ENCODE results near the gene PRPH. TPM values are rescaled to one million over a fixed set of nuclear protein-coding genes. Genes with fewer than 3 reads are reported as not detected.
"Not testable (repeated sequence)": the region's sequence is repeated elsewhere in the genome, so short reads cannot be mapped to it uniquely, and the experiment has no call there.

Gene PRPH
- 0.12 TPM in 1 of 2 replicates, not detected in the other for total RNA-seq (2014; rRNA removed; shearing (Covaris generic))

DNA sequence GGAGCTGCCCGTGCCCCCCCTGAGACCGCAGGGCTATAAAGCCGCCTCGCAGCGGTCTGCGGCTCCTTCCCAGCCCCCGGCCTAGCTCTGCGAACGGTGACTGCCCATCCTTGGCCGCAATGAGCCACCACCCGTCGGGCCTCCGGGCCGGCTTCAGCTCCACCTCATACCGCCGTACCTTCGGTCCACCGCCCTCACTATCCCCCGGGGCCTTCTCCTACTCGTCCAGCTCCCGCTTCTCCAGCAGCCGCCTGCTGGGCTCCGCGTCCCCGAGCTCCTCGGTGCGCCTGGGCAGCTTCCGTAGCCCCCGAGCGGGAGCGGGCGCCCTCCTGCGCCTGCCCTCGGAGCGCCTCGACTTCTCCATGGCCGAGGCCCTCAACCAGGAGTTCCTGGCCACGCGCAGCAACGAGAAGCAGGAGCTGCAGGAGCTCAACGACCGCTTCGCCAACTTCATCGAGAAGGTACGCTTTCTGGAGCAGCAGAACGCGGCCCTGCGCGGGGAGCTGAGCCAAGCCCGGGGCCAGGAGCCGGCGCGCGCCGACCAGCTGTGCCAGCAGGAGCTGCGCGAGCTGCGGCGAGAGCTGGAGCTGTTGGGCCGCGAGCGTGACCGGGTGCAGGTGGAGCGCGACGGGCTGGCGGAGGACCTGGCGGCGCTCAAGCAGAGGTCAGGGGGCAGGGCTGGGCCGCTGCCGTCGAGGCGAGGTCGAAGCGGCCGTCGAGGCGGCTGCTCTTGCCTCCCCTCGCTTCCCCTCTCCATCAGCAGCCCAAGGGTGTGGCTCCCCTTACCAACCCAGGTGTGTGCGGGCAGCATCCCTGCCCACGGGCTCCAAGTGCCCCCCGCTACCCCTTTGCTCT lies at the start of gene PRPH:
Gene PRPH (plus strand): TSS at position 66 of the 855 bp plus-strand sequence. CDS start 54 bp downstream, at position 120.
- DNase-seq (ENCODE audit: low read depth) = no peak

DNA sequence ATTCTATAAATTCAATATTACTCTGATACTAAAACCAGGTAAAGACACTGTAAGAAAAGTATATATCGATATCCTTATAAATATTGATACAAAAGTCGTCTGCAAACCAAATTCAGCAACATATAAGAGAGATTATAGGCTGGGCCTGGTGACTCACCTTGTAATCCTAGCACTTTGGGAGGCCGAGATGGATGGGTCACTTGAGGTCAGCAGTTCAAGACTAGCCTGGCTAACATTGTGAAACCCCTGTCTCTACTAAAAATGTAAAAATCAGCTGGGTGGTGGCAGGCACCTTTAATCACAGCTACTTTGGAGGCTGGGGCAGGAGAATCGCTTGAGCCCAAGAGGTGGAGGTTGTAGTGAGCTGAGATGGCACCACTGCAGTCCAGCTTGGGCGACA lies 43.6 kb upstream of the PRPH start:
- DNase-seq (ENCODE audit: low read depth) = no peak

DNA sequence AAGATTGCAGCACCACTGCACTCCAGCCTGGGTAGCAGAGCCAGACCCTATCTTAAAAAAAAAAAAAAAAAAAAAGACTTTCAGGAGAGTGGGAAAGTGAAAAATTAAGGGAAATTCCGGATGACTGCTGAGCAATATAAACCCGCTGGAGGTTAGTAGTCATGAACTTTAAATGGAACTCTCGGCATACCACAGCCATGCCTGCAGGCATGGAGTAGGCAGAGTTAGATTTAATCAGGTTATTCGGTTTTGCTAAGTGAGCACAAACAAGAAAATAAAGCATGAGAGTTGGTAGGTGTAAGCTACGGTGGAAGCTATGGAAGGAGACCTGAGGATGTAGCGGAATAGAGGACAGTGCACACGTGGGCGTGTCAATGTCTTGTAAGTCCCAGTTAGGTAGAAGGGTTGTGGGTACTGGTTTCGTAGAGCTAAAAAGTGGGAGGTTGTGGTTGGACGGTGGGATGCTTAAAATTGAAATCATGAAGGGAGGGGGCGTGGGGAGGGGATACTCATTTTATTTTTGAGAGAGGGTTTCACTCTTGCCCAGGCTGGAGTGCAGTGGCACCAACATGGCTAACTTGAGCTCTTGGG lies 41.8 kb upstream of the PRPH start:
- DNase-seq (ENCODE audit: low read depth) = peak; percentile 85

DNA sequence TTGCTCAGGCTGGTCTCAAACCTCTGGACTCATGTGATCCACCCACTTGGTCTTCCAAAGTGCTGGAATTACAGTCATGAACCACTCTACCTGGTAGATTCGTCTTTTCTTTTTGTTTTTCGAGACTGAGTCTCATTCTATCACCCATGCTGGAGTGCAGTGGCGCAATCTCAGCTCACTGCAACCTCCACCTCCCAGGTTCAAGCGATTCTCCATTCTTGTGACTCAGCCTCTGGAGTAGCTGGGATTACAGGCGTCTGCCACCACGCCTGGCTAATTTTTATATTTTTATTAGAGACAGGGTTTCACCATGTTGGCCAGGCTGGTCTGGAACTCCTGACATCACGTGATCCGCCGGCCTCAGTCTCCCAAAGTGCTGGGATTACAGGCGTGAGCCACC lies 39.5 kb upstream of the PRPH start:
- not testable (repeated sequence) for DNase-seq (ENCODE audit: low read depth)

DNA sequence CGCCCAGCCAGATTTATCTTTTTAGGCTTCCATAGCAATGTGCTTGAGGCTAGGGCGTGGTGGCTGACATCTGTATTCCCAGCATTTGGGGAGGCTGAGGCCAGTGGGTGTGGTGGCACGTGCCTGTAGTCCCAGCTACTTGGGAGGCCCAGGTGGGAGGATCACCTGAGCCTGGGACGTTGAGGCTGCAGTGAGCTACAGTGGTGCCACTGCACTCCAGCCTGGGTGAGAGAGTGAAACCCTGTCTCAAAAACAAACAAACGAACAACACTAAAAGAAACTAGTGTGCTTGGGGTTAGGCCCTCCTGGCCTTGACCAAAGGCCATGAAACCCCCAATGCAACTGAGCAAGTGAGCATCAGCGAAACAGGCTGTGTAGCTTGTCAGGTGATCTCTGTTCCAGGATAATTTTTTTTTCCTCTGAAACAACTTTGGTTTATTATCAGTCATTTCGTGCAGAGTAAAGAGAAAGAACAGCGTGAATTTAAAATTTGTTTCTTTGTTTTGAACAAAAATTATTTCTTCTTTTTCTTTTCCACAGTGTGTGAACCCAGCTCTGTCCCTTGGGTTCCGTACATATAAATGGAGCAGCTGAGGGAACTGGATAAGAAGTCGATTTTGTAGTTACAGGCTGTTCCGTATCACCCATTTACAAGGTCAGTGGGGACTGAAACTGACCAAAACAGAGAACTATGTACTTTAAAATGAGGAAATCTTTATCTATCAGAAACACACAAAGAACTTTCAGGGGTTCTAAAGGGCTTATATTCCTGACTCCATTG lies 38.9 kb upstream of the PRPH start:
- no peak for DNase-seq (ENCODE audit: low read depth)

DNA sequence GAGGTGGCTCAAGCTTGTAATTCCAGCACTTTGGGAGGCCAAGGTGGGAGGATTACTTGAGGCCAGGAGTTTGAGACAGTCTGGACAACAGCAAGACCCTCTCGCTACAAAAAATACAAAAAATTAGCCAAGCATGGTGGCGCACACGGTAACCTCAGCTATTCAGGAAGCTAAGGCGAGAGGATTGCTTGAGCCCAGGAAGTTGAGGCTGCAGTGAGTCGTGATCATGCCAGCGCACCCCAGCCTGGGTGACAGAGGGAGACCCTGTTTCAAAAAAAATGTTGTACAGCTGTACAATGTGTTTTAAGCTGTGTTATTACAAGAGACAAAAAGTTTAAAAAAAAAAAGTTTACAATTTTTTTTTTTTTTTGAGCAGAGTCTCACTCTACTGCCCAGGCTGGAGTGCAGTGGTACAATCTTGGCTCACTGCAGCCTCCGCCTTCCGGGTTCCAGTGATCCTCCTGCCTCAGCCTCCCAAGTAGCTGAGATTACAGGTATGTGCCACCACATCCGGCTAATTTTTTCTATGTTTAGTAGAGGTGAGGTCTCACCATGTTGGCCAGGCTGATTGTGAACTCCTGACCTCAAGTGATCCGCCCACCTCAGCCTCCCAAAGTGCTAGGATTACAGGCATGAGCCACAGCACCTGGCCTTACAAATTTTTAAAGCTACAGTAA lies 37.3 kb upstream of the PRPH start:
- not testable (repeated sequence) for DNase-seq (ENCODE audit: low read depth)

DNA sequence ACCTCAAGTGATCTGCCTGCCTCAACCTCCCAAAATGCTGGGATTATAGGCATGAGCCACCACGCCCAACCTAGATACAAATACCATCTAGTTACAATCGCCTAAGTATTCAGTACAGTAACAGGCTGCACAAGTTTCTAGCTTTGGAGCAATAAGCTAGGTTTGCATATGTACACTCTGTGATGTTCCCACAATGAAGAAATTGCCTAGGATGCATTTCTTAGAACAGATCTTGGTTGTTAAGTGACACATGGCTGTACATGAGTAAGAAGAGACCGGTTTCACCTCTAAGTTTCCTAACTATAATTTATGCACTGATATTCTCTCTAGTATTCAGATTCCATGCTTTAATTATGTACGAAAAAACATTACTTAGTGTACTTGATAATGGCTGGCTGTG lies 35.5 kb upstream of the PRPH start:
- no peak for DNase-seq (ENCODE audit: low read depth)

DNA sequence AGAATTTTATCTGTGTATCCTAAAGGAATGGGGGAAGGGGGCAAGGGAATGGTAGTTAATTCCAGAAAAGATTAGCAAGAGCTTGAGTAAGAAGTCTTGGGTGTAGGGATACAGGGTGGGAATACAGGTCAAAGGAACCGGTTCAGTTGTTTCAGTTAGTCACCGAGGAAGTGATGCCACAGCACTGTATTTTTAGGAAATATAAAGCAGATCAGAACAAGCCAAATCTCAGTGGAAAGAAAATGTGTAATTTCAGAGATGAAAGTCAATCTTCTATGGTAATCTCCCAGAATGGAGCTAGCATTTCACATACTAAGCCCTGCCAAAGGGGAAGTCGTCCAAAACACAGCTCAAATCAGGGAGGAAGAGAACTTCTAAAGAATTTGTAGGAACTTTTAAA lies 34.8 kb upstream of the PRPH start:
- no peak for DNase-seq (ENCODE audit: low read depth)

DNA sequence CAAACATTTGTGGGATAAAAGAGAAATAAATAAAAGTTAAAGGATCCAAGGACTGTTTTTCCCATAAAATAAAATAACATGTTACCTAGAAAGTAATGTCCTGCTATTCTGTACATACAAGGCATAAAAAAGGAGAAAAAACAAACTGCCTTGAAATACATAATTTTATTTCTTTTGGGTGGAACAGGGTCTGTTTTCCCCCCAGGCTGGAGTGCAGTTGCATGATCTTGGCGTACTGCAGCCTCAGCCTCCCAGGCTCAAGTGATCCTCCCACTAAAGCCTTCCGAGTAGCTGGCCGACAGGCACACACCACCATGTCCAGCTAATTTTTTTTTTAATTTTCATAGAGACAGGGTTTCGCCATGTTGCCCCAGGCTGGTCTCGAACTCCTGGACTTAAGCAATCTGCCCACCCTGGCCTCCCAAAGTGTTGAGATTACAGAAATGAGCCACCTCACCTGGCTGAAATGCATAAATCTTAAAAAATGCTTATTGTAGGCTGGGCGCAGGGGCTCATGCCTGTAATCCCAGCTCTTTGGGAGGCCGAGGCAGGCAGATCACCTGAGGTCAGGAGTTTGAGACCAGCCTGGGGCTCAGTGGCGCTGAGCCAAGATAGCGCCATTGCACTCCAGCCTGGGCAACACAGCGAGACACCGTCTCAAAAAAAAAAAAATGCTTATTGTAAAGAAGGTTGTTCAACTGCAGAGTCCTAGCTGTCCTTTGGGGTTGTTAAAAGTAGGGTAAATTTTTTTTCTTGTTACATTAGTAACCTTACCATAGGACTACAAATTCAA lies 34.2 kb upstream of the PRPH start:
- DNase-seq (ENCODE audit: low read depth) = no peak

DNA sequence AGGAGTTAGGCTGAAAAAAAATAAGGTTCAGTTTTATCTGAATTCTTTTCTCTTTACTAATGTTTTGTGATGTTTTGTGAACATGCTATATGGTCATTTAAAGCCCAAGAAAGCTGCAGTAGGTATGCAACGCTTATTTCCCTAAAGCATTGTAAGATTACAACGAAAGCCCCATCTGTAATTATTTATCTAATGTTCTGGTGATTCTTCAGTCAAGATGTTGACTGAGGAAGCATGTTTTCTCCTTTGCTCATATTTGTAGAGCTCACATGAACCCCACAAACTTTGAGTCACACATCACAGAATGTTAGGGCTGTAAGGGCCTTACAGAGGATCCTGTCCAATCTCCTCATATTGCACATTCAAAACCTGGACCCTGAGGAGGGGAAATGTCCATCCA lies 33.2 kb upstream of the PRPH start:
- no peak for DNase-seq (ENCODE audit: low read depth)

DNA sequence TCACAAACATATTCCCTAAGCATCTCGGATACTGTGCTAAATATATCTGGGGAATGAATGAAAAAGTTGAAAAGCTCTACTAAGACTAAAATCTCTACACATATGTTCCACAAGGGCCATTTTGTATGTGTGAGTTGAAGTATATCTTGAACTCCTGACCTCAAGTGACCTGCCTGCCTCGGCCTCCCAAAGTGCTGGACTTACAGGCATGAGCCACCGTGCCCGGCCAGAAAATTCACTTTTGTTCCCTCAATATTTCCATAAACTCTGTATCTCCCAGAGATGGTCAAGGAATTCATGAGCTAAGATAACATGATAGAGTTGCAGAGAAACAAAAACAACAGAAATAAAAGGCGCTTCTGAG lies 31.6 kb upstream of the PRPH start:
- no peak for DNase-seq (ENCODE audit: low read depth)

DNA sequence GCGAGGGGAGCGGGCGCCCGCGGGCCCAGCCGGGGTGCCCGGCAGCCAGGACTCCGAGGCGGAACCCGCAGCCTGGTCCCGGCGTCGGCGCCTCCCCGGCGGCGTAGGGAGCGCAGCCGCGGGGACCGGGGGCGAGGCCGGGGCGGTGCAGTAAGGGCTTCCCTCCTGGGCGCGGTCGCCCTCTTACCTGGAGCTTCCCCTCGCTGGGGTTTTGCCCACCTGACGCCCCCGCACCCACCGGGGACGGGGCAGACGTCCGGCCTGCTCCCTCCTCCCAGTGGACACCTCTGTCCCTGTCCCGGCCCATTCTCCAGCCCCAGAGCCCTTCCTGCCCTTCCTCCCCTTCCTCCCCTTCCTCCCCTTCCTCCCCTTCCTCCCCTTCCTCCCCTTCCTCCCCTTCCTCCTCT lies 30.5 kb upstream of the PRPH start:
- no peak for DNase-seq (ENCODE audit: low read depth)

DNA sequence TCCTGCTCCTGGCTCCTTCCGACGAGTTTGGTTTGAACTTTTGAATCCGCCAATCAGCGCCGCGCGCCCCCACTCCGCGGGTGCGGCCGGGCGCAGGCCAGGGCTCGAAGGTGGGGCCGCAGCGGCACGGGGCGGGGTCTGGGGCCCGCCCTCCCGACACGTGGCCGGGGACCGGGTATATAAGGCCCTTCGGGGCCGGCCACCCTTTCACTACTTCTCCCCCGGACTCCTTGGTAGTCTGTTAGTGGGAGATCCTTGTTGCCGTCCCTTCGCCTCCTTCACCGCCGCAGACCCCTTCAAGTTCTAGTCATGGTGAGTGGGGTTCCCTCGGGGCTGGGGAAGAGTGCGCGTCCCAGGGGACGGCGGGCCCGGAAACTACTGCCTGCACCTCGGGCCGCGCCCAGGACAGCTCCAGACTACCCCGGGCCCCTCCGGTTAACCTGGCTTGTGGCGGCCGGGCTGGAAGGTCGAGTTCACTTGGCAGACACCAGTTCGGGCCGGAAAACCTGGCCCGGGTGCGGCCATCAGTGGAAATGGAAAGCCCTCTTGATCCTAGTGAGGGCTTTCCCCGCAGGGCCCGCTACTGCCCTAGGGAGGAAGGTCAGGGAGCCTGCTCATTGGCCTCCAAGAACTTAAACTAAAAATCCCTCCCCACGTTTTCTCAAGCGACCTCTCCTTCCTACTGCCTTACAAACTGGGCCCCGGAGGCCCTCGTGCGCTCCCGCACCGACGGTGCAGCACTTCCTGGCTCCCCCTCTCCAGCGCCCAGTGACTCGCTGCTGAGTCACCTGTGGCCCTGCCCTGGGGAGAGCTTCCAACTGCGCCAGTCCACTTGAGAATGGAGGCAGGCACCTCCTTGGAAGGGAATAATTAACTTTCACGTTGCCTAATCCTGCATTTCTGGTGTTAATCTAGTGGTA lies 29.8 kb upstream of the PRPH start, which contains the start of gene TUBA1C:
Gene TUBA1C (plus strand): TSS at position 210 of the 920 bp plus-strand sequence. CDS start 100 bp downstream, at position 310.
- peak; percentile 93 for DNase-seq (ENCODE audit: low read depth)

DNA sequence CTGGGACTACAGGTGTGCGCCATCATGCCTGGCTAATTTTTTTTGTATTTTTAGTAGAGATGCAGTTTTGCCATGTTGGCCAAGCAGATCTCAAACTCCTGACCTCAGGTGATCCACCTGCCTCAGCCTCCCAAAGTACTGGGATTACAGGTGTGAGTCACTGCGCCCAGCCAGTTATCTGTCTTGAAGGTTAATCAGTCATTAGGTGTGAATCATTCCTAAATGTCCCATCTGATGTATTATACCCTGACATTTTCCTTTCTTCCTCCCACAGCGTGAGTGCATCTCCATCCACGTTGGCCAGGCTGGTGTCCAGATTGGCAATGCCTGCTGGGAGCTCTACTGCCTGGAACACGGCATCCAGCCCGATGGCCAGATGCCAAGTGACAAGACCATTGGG lies 25.8 kb upstream of the PRPH start:
- not testable (repeated sequence) for DNase-seq (ENCODE audit: low read depth)

DNA sequence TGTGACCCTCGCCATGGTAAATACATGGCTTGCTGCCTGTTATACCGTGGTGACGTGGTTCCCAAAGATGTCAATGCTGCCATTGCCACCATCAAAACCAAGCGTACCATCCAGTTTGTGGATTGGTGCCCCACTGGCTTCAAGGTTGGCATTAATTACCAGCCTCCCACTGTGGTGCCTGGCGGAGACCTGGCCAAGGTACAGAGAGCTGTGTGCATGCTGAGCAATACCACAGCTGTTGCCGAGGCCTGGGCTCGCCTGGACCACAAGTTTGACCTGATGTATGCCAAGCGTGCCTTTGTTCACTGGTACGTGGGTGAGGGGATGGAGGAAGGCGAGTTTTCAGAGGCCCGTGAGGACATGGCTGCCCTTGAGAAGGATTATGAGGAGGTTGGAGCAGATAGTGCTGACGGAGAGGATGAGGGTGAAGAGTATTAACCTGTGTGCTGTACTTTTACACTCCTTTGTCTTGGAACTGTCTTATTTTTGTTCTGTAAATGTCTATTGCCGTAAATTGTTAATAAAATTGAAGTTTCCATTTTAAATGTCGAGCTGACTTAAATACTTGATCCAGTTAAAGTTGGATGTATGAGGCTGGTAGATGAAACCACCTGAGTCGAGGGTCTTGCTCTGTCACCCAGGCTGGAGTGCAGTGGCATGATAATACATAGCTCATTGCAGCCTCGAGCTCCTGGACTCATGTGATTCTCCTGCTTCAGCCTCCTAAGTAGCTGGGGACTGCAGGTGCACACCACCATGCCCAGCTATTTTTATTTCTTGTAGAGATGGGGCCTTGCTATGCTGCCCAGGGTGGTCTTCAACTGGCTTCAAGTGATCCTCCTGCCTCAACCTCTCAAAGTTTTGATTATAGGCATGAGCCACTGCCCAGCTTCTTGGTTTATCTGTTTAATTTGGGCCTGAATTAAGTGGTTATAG lies 21.9 kb upstream of the PRPH start:
- DNase-seq (ENCODE audit: low read depth) = no peak

DNA sequence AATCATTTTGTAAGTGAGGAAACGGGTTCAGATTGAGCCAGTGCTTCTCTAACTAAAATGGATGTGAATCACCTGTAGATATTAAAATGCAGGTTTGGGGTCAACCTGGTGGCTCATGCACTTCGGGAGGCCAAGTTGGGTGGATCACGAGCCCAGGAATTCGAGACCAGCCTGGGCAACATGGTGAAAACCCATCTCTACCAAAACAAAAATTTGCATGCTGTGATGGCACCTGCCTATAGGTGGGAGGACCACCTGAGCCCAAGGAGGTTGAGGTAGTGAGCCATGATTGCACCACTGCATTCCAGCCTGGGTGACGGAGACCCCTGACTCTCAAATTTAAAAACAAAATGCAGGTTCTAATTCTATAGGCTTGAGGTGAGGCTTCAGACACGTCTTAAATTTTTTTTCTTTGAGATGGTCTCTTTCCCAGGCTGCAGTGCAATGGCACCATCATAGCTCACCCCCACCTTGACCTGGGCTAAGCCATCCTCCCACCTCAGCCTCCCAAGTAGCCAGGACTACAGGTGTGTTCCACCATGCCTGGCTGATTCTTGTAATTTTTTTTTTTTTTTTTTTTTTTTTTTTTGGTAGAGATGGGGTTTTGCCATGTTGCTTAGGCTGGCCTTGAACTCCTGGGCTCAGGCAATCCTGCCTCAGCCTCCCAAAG lies 21.1 kb upstream of the PRPH start:
- no peak for DNase-seq (ENCODE audit: low read depth)

DNA sequence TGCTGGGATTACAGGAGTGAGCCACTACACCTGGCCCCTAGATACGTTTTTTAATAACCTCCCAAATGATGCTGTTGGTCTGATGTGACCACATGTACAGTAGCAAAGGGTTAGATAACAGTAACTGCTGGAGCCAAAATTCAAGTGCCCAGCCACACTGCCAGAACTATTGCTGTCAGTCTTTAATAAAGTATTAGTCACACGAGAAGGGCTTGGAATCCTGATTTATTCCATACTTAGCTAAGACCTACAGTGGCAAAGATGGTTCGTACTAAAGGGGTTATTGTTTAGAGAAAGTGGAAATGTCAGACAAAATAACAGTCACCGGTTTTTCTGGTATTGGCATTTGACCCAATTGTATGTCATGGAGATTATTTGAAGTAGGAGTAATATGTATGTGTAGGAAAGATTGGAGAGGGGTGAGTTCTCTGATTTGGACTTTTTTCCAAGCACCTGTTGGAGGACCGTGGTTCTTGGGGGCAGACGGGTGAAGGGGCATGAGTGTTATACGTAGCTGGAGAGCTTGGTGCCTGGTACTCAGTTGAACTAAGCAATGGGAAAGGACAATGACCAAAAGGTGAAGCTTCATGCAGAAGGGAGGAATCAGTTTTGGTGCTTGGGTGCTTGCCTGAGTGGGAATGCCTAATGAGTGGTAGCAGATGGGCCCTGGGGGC lies 20.4 kb upstream of the PRPH start:
- no peak for DNase-seq (ENCODE audit: low read depth)
